Effector CD8-positive, alpha-beta T cell (primary cell): ENCODE results near the gene SPATA6.
"Not testable (repeated sequence)": the region's sequence is repeated elsewhere in the genome, so short reads cannot be mapped to it uniquely, and the experiment has no call there.

ENCODE experiments used
- DNase-seq: peaks from one replicate; lab custom pipeline; 2025; lab: John Stamatoyannopoulos, UW

SPATA6 gene

DNA sequence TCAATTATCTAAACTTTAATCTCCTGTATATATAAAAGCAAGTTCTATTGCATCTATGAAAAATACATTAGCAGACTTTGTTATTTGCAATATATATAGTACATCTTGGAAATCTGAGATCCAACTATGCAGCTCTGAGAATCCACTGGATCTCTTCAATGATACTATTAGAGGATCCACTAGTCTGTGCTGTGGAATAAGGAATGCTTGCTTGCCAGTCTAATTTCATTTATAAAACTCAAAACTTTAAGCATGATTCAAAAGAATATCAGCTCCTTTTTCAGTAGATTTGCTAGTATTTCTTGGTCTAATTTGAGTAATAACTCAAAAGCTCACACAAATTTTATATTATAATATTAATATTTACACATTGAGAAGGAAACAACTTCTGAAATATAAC lies 115.1 kb downstream of the SPATA6 start:
- no peak for DNase-seq

DNA sequence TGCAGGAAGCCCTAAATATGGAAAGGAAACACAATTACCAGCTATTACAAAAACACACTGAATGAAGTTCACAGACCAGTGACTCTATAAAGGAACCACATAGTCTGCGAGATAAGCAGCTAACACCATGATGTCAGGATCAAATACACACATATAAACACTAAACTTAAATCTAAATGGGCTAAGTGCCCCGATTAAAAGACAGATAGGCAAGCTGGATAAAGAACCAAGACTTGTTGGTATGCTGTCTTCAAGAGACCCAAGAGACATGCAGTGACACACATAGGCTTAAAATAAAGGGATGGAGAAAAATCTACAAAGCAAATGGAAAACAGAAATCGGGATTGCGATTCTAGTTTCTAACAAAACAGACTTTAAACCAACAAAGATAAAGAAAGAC lies 127.6 kb downstream of the SPATA6 start:
- DNase-seq, result no peak

DNA sequence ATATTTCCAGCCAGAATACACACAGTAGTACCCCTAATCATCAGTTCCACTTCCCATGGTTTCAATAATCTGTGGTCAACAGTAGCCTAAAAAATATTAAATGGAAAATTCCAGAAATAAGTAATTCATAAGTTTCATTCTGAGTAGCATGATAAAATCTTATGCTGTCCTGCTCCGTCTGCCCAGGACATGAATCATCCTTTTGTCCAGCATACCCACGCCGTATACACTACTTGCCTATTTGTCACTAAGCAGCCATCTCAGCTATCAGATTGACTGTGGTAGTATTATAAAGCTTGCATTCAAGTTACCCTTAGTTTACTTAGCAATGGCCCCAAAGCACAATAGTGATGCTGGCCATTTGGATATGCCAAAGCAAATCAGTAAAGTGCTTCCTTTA lies 130.8 kb downstream of the SPATA6 start:
- DNase-seq, result no peak

DNA sequence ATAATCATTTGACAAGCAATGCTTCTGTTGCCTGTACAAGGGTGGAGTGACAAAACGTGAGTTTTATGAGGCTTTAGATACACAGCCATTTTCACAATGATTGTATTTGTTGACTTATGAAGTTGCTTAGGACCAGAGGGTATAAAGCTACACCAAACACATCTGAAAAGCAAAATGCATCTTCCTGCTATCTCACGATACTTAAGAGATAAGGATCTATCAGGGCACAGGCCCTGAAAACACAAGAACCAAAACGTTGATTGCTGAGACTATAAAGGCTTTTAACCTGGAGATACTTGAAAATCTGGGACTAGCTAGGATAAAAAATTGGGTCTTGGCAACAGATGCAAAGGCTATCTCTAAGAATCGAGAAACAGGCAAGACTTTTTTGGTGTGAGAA lies 133.7 kb downstream of the SPATA6 start:
- no peak for DNase-seq

DNA sequence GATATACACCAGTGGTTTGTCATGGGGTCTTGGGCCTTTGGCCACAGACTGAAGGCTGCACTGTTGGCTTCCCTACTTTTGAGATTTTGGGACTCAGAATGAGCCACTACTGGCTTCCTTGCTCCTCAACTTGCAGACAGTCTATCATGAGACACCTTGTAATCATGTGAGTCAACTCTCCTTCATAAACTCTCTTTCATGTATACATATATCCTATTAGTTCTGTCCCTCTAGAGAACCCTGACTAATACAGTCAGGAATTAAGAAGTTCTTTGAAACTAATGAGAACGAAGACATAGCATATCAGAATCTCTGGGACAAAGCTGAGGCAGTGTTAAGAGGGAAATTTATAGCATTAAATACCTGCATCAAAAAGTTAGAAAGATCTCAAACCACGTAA lies 138.7 kb downstream of the SPATA6 start:
- no peak for DNase-seq

DNA sequence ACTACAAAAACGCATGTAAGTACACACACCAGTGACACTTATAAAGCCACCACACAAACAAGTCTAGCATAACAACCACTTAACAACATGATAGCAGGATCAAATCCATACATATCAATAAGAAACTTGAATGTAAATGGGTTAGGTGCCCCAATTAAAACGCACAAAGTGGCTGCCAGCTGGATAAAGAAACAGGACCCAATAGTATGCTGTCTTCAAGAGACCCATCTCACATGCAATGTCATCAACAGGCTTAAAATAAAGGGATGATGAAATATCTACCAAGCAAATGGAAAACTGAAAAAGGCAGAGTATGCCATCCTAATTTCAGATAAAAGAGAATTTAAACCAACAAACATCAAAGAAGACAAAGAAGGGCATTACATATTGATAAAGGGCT lies 139.9 kb downstream of the SPATA6 start:
- no peak for DNase-seq

DNA sequence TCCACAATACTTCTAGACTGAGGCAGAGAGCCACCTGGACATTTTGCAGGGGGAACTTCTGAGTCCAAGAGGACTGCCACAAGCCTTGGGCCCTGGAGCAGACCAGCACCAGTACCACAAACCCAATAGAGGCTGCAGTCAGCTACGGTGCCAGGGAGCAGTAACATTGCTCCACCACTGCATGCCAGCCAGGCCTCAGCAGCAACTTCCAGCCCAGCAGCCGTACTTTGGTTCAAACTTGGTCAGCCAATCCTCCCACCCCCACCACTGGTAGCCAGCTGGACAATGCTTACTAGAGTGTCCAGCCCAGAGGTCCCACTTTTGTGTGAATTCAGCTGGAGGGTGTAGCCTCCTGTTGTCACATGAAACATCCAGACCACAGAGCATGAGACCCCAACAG lies 142.1 kb downstream of the SPATA6 start:
- DNase-seq, result no peak

DNA sequence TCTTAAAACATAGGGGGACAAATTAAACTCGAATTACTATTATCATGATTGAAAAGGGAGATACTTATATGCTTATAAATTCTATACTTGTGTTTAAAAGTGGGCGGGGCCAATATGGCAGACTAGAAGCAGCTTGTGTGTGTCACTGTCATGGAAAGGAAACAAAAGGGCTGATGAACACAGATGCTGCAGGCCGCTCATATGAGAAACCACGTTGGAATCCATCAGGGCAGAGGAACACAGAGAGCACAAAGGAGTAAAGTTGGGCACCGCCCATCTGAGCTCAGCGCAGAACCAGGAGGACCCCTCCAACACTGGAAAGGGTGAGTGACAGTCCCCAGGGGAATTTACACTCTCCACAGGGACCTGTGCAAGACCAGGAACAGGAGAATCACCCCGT lies 142.5 kb downstream of the SPATA6 start:
- DNase-seq, result no peak

DNA sequence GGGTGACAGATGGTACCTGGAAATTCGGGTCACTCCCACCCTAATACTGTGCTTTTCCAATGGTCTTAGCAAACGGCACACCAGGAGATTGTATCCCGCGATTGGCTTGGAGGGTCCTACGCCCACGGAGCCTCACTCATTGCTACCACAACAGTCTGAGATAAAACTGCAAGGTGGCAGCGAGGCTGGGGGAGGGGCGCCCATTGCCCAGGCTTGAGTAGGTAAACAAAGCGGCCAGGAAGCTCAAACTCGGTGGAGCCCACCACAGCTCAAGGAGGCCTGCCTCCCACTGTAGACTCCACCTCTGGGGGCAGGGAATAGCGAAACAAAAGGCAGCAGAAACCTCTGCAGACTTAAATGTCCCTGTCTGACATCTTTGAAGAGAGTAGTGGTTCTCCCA lies 160.2 kb downstream of the SPATA6 start:
- not testable (repeated sequence) for DNase-seq

DNA sequence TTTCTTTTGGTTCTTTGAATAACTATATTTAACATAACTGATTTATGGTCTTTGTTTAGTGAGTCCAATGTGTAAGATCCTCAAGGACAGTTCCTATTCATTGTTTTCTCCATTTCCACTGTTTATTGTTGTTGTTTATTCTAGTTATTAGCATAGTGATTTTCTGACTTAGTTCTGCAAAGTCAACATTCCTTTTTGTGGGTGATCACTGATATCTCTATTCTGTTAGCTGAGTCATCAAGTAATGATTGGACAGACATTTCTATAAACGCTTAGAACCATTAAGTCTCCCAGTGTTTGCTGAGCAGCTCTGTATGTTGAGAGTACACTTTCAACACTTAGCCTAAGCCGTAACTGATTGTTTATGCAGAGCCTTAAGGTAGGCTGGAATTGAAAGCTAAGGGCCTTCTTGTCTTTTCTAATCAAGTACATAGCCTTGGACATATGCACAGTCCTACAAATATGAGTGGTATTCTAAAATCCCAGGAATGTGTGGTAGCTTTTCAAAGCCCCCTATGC lies 162.4 kb downstream of the SPATA6 start:
- no peak for DNase-seq

DNA sequence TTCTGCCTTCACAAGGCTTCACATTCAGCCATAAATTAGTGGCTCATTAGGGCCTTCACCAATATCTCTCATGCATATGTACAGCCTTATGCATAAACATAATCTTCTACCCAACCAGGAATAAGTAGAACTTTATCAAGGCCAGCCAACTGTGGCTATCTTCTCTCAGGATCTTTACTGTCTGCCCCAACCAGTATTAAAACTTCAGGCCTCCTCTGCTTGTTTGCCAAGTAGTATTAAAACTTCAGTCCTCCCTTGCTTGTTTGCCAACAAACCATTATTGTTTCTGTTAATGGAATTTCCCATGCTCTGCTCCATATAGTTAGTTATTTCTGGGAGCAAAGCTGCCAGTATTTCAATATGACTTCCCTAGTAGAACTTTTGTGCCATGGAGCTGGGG lies 169.4 kb downstream of the SPATA6 start:
- no peak for DNase-seq

DNA sequence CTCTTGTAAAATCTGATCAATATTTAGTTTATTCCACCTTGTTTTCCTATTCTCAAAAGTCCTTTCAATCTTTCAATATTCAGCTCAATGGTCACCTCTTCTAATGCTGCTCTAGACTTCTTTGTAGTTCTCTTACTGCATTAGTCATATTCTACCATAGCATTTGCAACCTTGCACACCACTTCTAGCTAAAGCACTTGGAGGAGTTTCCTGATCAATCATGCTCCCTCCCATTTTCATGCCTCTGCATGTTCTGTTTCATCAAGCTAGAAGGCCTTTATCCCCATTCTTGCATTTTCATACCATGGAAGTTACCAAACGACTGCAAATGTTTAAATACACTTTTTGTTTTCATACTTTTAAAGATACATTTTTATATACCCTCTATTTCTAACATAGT lies 177.3 kb downstream of the SPATA6 start:
- DNase-seq, result no peak

DNA sequence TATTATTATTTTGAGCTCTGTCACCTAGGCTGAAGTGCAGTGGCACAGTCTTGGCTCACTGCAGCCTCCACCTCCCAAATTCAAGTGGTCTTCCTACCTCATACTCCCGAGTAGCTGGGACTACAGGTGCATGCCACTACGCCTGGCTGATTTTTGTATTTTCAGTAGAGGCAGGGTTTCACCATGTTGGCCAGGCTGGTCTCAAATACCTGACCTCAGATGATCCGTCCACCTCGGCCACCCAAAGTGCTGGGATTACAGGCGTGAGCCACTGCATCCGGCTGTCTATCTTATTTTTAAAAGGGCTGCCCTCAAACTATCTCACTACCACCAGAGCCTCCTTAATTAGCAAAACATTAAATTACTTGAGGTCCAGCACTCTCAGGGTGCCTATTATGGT lies 177.9 kb downstream of the SPATA6 start:
- not testable (repeated sequence) for DNase-seq

DNA sequence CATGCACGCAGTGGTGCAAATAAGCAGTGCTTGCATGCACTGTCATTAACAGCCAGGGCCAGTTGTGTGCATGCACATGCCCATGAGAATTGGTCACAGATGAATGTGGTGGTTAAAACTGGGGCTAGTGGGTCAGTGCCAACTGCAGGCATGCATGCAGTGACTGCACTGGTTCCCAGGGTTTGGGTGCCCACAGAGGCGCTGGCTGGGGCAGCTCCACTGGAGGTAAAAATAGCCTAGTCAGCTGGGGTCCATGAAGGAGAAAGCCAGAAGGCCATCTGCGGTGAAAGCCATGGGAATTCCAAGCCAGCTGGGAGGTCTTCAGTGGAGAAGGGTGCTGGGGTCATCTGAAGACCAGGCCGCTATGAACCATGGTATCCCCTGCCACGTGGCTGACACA lies 179.3 kb downstream of the SPATA6 start:
- DNase-seq, result no peak

DNA sequence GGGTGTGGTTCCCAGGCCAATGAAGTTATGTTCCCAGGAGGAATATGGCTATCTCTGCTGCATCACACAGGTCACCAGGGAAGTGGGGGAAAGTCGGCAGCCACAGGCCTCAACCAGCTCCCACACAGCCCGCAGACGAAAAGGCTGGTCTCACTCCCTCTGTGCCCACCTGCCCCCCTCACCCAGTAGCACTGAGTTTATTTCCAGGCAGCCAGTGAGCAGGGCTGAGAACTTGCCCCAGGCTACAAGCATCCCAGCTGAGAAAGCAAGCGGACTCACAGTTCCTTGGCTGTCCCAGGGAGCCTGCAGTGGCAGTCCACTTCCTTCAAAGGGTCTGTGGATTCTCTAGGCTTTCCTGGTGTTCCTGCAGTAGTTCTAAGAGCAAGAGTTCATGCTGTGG lies 180.6 kb downstream of the SPATA6 start:
- DNase-seq, result no peak

DNA sequence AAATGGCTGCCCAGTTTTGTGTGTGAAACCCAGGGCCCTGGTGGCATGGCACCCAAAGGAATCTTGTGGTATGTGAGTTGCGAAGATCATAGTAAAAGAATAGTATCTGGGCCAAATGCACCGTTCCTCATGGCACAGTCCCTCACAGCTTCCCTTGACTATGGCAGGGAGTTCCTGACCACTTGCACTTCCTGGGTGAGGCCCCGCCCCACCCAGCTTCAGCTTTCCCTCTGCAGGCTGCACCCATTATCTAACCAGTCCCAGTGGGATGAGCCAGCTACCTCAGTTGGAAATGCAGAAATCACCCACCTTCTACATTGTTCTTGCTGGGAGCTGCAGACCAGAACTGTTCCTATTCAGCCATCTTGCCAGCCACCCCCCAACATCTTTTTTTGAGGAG lies 186.5 kb downstream of the SPATA6 start:
- no peak for DNase-seq

DNA sequence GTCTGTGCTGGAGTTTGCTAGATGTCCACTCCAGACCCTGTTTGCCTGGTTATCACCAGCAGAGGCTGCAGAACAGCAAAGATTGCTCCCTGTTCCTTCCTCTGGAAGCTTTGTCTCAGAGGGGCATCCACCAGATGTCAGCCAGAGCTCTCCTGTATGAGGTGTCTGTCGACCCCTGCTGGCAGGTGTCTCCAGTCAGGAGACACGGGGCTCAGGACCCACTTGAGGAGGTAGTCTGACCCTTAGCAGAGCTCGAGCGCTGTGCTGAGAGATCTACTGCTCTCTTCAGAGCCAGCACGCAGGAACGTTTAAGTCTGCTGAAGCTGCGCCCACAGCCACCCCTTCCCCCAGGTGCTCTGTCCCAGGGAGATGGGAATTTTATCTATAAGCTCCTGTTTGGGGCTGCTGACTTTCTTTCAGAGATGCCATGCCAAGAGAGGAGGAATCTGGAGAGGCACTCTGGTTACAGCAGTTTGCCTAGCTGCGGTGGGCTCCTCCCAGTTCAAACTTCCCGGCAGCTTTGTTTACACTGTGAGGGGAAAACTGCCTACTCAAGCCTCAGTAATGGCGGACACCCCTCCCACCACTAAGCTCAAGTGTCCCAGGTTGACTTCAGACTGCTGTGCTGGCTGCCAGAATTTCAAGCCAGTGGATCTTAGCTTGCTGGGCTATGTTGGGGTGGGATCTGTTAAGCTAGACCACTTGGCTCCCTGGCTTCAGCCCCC lies 187.1 kb downstream of the SPATA6 start:
- not testable (repeated sequence) for DNase-seq

DNA sequence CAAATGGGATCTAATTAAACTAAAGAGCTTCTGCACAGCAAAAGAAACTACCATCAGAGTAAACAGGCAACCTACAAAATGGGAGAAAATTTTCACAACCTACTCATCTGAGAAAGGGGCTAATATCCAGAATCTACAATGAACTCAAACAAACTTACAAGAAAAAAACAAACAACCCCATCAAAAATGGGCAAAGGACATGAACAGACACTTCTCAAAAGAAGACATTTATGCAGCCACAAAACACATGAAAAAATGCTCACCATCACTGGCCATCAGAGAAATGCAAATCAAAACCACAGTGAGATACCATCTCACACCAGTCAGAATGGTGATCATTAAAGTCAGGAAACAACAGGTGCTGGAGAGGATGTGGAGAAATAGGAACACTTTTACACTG lies 189.7 kb downstream of the SPATA6 start:
- DNase-seq, result not testable (repeated sequence)

DNA sequence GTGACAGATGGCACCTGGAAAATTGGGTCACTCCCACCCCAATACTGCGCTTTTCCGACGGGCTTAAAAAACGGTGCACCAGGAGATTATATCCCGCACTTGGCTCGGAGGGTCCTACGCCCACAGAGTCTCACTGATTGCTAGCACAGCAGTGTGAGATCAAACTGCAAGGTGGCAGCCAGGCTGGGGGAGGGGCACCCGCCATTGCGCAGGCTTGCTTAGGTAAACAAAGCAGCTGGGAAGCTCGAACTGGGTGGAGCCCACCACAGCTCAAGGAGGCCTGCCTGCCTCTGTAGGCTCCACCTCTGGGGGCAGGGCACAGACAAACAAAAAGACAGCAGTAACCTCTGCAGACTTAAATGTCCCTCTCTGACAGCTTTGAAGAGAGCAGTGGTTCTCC lies 194.6 kb downstream of the SPATA6 start:
- DNase-seq, result not testable (repeated sequence)

DNA sequence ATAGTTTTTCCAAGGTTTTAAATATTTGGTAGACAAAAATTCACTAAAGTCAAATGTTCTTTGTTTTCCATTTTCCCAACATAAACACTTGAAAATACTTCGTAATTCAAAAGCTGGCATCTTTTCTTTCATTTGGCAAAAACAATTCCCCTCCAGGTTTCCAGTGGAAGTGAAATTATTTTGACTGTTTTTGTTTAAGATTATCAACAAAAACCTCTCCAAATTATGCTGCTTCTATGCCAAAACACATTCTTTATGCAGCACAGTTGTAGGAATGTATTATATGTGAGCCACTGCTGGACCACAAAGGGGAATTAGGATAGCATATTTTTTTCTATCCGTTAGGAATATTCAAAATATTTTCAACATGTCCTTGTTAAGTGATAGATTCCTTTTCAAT lies 205.4 kb downstream of the SPATA6 start:
- DNase-seq, result no peak

DNA sequence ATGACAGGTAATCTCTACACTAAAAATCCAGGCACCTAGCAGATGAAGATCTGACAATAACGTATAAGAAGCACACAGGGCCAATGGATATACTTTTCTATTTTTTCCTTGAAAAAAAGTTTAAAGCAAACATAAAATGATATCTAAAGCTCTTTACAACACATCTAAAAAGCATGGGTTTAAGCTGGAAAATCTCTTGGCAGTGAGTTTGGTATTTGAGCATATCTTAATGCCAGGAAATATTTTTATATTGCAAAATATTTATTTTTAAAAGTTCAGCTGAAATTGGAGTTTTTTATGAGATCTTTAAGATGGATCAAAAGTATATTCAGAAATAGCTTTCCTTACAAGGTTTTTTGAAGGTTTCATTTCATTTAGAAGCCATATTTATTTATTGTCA lies 209.0 kb downstream of the SPATA6 start:
- DNase-seq, result no peak

DNA sequence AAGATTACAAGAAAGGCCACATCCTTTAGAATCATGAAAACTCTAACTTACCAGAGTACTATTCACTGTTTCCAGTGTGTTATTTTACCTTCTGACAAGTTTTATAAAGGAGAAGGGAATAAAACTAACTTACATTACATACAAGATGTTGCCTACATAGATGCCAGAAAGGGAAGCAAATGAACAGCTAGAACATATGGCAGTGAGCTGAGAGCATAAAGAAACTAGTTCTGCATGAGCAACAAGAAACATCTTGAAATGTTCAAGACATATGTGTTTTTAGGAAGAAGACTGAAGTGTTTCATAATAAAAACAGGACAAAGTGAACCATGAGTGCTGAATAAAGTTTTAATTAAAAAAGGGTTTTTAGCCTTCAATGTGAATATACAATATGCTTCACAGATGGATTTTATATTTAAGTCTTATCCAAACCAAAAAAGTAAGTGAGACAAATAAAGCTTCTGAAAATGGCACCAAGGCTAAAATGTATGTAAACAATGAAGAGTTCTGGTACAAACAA lies 210.1 kb downstream of the SPATA6 start:
- DNase-seq, result no peak

DNA sequence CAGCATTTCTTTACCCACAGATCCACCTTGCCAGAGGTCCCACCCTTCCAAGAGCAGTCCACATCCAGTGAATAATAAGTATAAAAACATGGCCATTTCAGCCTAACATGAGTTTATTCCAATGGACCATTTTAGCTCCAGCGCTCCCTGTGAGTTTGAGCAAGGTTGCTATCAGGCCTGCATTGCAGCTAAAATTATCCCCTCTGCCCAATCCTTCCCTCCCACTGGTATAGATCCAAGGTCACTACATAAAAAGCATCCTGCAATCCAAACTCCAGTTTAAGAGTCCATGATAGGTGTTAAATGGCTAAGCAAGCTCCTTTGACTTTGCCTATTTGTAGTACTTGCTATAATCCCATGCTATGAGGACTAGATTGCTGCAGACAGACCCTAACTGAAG lies 213.9 kb downstream of the SPATA6 start:
- DNase-seq, result no peak

DNA sequence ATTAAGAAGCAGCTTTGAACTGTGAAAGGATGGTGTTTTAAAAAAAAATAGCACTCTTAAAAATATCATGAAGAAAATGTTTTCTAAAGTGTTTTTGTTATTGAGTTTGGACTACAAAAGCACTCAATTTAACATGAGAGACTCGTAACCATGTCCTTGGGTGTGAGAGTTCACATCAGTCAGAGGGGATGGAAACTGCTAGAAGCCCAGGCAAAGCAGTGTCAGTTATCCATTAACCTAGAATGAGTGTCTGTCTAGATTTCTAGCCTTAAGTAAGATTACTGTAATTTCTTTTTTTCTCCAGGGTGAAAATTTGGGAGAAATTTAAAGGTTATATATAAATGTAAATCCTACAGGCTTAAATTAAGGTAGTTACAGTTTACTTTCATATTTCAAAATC lies 217.8 kb downstream of the SPATA6 start:
- no peak for DNase-seq
